ENCODE results near the gene DCLK1. TPM values are rescaled to one million over a fixed set of nuclear protein-coding genes. Genes with fewer than 3 reads are reported as not detected.

Gene DCLK1
- total RNA-seq, 1 donor from 2014 or later: 7.9 TPM

GRCh38 chr13:36069881-36070366 lies 61.3 kb downstream of the DCLK1 start:
- peaks cover 14% of the 10 kb centered on the region for H3K27me3 Mint-ChIP-seq (ENCODE audit: low read depth)
- H3K27ac Mint-ChIP-seq (ENCODE audit: unreplicated experiment): no peak overlapping the region
- no peak for TF ChIP-seq CTCF (IDR thresholded peaks at IDR 0.05)
- no peak for DNase-seq (ENCODE audit: low spot score)
- no peak overlapping the region for H3K4me3 Mint-ChIP-seq (ENCODE audit: unreplicated experiment)
- peaks cover 4% of the 10 kb centered on the region for H3K9me3 Mint-ChIP-seq (ENCODE audit: low read depth)
- no peaks in the 10 kb centered on the region for H3K36me3 Mint-ChIP-seq (ENCODE audit: low read depth)
- H3K4me1 Mint-ChIP-seq (ENCODE audit: low read depth): no peaks in the 10 kb centered on the region

- TF ChIP-seq CTCF (IDR thresholded peaks at IDR 0.05): no peak
- Mint-ChIP-seq H3K9me3 (ENCODE audit: low read depth) (peaks cover 4% of the 10 kb centered on the region), H3K4me3 (ENCODE audit: unreplicated experiment) (no peak overlapping the region), H3K36me3 (ENCODE audit: low read depth) (no peaks in the 10 kb centered on the region), H3K27me3 (ENCODE audit: low read depth) (peaks cover 14% of the 10 kb centered on the region), H3K27ac (ENCODE audit: unreplicated experiment) (no peak overlapping the region), H3K4me1 (ENCODE audit: low read depth) (no peaks in the 10 kb centered on the region)
- DNase-seq (ENCODE audit: low spot score): no peak
These were observed 62.2 kb downstream of the DCLK1 start for GRCh38 chr13:36068991-36069390.

GRCh38 chr13:36068566-36068965 lies 62.6 kb downstream of the DCLK1 start:
- no peak overlapping the region for H3K4me3 Mint-ChIP-seq (ENCODE audit: unreplicated experiment)
- no peak for DNase-seq (ENCODE audit: low spot score)
- TF ChIP-seq CTCF (IDR thresholded peaks at IDR 0.05): no peak
- H3K9me3 Mint-ChIP-seq (ENCODE audit: low read depth): peaks cover 4% of the 10 kb centered on the region
- no peak overlapping the region for H3K27ac Mint-ChIP-seq (ENCODE audit: unreplicated experiment)
- H3K4me1 Mint-ChIP-seq (ENCODE audit: low read depth): no peaks in the 10 kb centered on the region
- H3K36me3 Mint-ChIP-seq (ENCODE audit: low read depth): no peaks in the 10 kb centered on the region
- H3K27me3 Mint-ChIP-seq (ENCODE audit: low read depth): peaks cover 14% of the 10 kb centered on the region

GRCh38 chr13:36067746-36068381 lies 63.3 kb downstream of the DCLK1 start:
- no peak overlapping the region for H3K27ac Mint-ChIP-seq (ENCODE audit: unreplicated experiment)
- no peaks in the 10 kb centered on the region for H3K36me3 Mint-ChIP-seq (ENCODE audit: low read depth)
- peaks cover 14% of the 10 kb centered on the region for H3K27me3 Mint-ChIP-seq (ENCODE audit: low read depth)
- no peak overlapping the region for H3K4me3 Mint-ChIP-seq (ENCODE audit: unreplicated experiment)
- H3K4me1 Mint-ChIP-seq (ENCODE audit: low read depth): no peaks in the 10 kb centered on the region
- no peak for TF ChIP-seq CTCF (IDR thresholded peaks at IDR 0.05)
- H3K9me3 Mint-ChIP-seq (ENCODE audit: low read depth): peaks cover 4% of the 10 kb centered on the region
- DNase-seq (ENCODE audit: low spot score): no peak

GRCh38 chr13:36062249-36062648 lies 68.9 kb downstream of the DCLK1 start:
- no peak overlapping the region for H3K4me3 Mint-ChIP-seq (ENCODE audit: unreplicated experiment)
- no peaks in the 10 kb centered on the region for H3K36me3 Mint-ChIP-seq (ENCODE audit: low read depth)
- peaks cover 14% of the 10 kb centered on the region for H3K4me1 Mint-ChIP-seq (ENCODE audit: low read depth)
- peaks cover 11% of the 10 kb centered on the region for H3K27me3 Mint-ChIP-seq (ENCODE audit: low read depth)
- no peak for DNase-seq (ENCODE audit: low spot score)
- no peak overlapping the region for H3K27ac Mint-ChIP-seq (ENCODE audit: unreplicated experiment)
- TF ChIP-seq CTCF (IDR thresholded peaks at IDR 0.05): no peak
- H3K9me3 Mint-ChIP-seq (ENCODE audit: low read depth): peaks cover 4% of the 10 kb centered on the region
